ENCODE results near the gene AFF3. TPM values are rescaled to one million over a fixed set of nuclear protein-coding genes. Genes with fewer than 3 reads are reported as not detected.
A peak's percentile ranks its signal among the peaks of the same experiment; 100 is the strongest.

The AFF3 gene
- total RNA-seq, 6 experiments from 2014 or later: 1.3 to 7.3 (median 6.4) TPM

- H3K36me3 ChIP-seq: no peaks in the 10 kb centered on the region
- WGBS (ENCODE audit: insufficient coverage, low coverage, low lambda C conversion rate, missing lambda C conversion rate): 46% methylated on average over 8 of the region's 8 CpGs
- no peak overlapping the region for H3K27ac ChIP-seq
- no peaks in the 10 kb centered on the region for H3K9me3 ChIP-seq
- peak in 3 of 4 donors; percentile 27 to 65 (median 50) for ATAC-seq
- H3K4me3 ChIP-seq: no peak overlapping the region
- H3K27me3 ChIP-seq: no peaks in the 10 kb centered on the region
- H3K4me1 ChIP-seq: peaks cover 0 to 11% (median 0%) of the 10 kb centered on the region in 4 donors
- no peak for DNase-seq
- intact Hi-C loops (cut with DNase I): no loop called here
- TF ChIP-seq, protein P1, sequence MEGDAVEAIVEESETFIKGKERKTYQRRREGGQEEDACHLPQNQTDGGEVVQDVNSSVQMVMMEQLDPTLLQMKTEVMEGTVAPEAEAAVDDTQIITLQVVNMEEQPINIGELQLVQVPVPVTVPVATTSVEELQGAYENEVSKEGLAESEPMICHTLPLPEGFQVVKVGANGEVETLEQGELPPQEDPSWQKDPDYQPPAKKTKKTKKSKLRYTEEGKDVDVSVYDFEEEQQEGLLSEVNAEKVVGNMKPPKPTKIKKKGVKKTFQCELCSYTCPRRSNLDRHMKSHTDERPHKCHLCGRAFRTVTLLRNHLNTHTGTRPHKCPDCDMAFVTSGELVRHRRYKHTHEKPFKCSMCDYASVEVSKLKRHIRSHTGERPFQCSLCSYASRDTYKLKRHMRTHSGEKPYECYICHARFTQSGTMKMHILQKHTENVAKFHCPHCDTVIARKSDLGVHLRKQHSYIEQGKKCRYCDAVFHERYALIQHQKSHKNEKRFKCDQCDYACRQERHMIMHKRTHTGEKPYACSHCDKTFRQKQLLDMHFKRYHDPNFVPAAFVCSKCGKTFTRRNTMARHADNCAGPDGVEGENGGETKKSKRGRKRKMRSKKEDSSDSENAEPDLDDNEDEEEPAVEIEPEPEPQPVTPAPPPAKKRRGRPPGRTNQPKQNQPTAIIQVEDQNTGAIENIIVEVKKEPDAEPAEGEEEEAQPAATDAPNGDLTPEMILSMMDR (IDR thresholded peaks at IDR 0.05): no peak
- no peak for TF ChIP-seq POLR2A (IDR thresholded peaks at IDR 0.05)
Measured at GRCh38 chr2:99915108-99915675, 227.2 kb downstream of the AFF3 start.

- H3K4me1 ChIP-seq: peaks cover 0 to 11% (median 0%) of the 10 kb centered on the region in 4 donors
- intact Hi-C loops (cut with DNase I): no loop called here
- DNase-seq (no peak), ATAC-seq (peak in 1 of 4 donors; percentile 42)
- no peak overlapping the region for H3K27ac ChIP-seq
- no peak overlapping the region for H3K4me3 ChIP-seq
- H3K9me3 ChIP-seq: no peaks in the 10 kb centered on the region
- TF ChIP-seq, protein P1 (IDR thresholded peaks at IDR 0.05): no peak
- no peak for TF ChIP-seq POLR2A (IDR thresholded peaks at IDR 0.05)
- H3K36me3 ChIP-seq: no peaks in the 10 kb centered on the region
- H3K27me3 ChIP-seq: no peaks in the 10 kb centered on the region
Measured at GRCh38 chr2:99911736-99912135, 230.7 kb downstream of the AFF3 start.

DNA sequence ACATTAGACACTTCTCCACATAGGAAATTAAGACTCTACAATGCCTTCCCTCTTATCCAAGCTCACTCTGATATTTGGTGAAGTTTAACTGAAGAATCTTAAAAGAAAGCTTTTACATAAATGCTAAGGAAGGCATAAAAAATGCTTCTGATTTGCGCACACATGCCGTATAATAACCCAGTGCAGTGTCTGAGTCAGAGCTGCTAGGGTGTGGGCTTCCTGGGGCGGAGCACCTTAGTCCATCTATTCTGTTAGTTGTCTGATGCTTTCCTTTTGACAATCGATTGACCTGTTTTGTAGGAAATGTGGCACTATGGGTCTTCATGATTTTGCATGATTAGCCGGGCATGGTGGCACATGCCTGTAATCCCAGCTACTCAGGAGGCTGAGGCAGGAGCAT lies 231.5 kb downstream of the AFF3 start:
- H3K4me3 ChIP-seq: no peak overlapping the region
- 86% methylated on average over 4 of the region's 5 CpGs for WGBS (ENCODE audit: insufficient coverage, low coverage, low lambda C conversion rate, missing lambda C conversion rate)

DNA sequence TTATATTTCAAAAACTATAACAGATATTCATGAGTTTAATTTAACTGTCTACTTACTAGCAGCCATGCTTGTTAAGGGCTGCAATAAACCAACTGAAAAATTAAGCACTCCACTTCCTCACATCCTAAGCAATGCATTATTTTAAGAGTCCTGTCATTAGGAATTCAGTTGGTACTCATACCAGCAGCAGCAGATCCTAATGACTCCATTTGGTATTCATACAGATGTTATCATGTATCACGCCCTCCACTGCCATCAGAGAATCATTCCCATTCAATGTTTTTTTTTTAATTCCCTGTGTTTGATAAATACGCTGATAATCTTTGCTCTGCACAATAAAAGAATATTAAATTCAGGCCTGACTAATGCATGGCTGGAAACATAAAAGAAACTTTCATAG lies 236.8 kb downstream of the AFF3 start:
- intact Hi-C loops (cut with DNase I): no loop called here
- 94% methylated on average over 2 of the region's 2 CpGs for WGBS (ENCODE audit: insufficient coverage, low coverage, low lambda C conversion rate, missing lambda C conversion rate)
- no peaks in the 10 kb centered on the region for H3K27me3 ChIP-seq
- ATAC-seq (no peak), DNase-seq (no peak)
- no peaks in the 10 kb centered on the region for H3K9me3 ChIP-seq
- H3K36me3 ChIP-seq: no peaks in the 10 kb centered on the region
- H3K4me1 ChIP-seq: no peaks in the 10 kb centered on the region
- H3K27ac ChIP-seq: no peak overlapping the region
- no peak for TF ChIP-seq POLR2A (IDR thresholded peaks at IDR 0.05)
- TF ChIP-seq, protein P1 (IDR thresholded peaks at IDR 0.05): no peak
- H3K4me3 ChIP-seq: no peak overlapping the region

More for the DNA sequence above, 231.5 kb downstream of the AFF3 start:
- no peak for ATAC-seq
- no peaks in the 10 kb centered on the region for H3K36me3 ChIP-seq
- DNase-seq: no peak
- TF ChIP-seq POLR2A (IDR thresholded peaks at IDR 0.05): no peak
- no peaks in the 10 kb centered on the region for H3K9me3 ChIP-seq
- H3K27me3 ChIP-seq: no peaks in the 10 kb centered on the region
- intact Hi-C loops (cut with DNase I): no loop called here
- H3K27ac ChIP-seq: no peak overlapping the region
- H3K4me1 ChIP-seq: peaks cover 0 to 10% (median 0%) of the 10 kb centered on the region in 4 donors

DNA sequence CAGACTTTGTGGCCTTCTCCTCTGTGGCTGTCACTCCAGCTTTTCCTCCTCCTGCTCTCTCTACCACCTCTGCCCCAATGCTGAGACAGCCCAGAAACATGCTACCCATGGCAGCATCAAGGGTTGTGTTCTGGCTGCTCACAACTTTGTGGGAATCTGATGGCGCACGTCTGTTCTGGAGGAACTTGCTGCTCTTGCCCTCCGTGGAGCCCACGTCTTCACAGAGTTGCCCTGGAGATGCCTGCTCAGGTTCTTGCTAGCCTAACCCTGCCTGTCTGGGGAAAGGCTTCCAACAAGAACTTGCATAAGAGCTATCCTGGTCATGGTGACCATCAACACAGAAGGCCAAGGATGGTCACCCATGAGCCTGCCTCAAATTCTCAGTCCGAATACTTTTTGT lies 237.4 kb downstream of the AFF3 start:
- H3K27me3 ChIP-seq: no peaks in the 10 kb centered on the region
- no peak overlapping the region for H3K27ac ChIP-seq
- H3K36me3 ChIP-seq: no peaks in the 10 kb centered on the region
- intact Hi-C loops (cut with DNase I): no loop called here
- ATAC-seq (no peak), DNase-seq (no peak)
- H3K9me3 ChIP-seq: no peaks in the 10 kb centered on the region
- no peak overlapping the region for H3K4me3 ChIP-seq
- 100% methylated on average over 1 of the region's 5 CpGs for WGBS (ENCODE audit: insufficient coverage, low coverage, low lambda C conversion rate, missing lambda C conversion rate)
- TF ChIP-seq, protein P1 (IDR thresholded peaks at IDR 0.05): no peak
- TF ChIP-seq POLR2A (IDR thresholded peaks at IDR 0.05): no peak
- H3K4me1 ChIP-seq: peaks cover 0 to 5% (median 0%) of the 10 kb centered on the region in 4 donors

All from right lobe of liver (tissue), 6 donors.